Activated CD8-positive, alpha-beta memory T cell treated with anti-CD3 and anti-CD28 coated beads, Interleukin-2, amount 50 U/mL, for 24 hours (primary cell): ENCODE measurements around the gene GUCY2F.

Source experiments
- DNase-seq: peaks from one replicate; pipeline ENCODE4 v3.0.0-alpha.2; 2020; ENCODE audit errors: extremely low read depth

Gene GUCY2F

DNA sequence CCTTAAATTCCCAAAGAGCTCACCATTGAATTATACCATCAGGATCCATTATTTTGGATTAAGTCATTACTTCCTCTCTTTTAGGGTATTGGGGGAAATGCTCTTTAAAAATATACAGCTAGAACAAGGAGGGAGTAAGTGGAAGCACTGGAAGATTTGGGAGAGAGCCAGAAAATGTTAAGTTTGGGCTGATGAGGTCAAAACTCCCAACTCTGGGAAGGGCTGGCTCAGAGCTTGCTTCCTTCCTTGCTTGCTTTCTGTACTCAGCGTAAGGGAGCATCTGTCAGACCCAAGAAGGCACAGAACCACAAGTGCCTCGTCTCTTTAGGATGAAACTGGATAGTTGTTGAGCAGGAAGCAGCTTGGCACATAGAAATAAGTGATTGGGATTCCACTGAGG is 138.2 kb downstream of the GUCY2F start:
- DNase-seq, result no peak

DNA sequence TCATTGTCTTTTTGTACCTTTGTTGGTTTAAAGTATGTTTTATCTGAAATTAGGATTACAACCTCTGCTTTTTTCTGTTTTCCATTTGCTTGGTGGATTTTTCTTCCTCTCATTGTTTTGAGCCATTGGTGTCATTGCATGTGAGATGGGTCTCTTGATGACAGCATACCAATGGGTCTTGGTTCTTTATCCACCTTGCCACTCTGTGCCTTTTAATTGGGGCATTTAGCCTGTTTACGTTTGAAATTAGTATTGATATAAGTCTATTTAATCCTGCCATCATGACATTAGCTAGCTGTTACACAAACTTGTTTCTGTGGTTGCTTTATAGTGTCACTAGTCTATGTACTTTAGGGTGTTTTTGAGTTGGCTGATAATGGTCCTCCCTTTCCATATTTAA is 145.7 kb downstream of the GUCY2F start:
- DNase-seq, result no peak

DNA sequence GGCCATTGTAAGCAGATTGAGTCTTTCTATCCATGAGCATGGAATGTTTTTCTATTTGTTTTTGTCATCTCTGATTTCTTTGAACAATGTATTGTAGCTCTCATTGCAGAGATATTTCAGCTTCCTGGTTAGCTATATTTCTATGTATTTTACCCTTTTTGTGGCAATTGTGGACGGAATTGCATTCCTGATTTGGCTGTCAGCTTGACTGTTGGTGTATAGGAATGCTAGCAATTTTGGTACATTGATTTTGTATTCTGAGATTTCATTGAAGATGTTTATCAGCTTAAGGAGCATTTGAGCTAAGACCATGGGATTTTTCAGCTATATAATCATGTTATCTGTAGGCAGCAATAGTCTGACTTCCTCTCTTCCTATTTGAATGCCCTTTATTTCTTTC is 154.6 kb downstream of the GUCY2F start:
- no peak for DNase-seq
